HG03064 (cell line): ENCODE results near the gene EIF3C.
"Not testable (repeated sequence)": the region's sequence is repeated elsewhere in the genome, so short reads cannot be mapped to it uniquely, and the experiment has no call there.

Experiments
- ATAC-seq: cut with Tn5 transposase; IDR thresholded peaks from one replicate; pipeline ENCODE4 v1.9.1; 2021; ENCODE audit warnings: low read depth; ENCODE audit not compliant: unreplicated experiment

The EIF3C gene

DNA sequence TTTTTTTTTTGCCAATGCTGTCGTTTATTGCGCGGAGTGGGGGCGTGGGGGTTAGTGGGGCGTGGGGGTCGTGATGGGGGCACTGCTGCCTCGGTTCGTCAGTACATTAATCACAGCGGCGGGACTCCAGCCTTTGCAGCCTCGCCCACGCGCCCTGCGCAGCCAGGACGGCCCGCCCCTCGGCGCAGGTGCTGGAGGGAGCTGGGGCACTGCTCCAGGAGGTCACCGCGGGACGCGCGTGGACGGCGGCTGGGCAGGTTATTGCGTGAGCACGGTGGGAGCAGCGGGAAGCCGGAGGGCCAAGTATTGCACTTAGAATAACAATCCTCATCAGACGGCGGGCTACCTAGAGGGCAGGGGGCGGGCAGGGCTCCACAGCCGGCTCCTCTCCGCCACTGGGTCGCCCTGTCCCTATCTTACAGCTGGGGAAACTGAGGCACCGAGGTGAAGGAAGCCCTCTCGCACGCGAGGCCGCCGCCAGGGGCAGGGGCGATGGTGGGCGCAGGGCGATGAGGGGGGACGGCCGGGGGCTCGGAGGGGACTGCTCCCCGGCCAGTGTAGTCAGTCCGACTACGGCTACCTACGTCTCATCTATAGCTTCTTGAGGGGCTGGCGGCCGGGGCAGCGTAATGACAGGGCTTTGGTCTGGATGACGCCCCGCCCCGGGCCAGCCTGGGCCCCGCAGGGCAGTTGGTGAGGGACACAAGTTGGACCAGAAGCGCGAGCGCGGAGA, 35.5 kb downstream of the EIF3C start:
- not testable (repeated sequence) for ATAC-seq

- peak; percentile 96 for ATAC-seq
Measured at GRCh38 chr16:28749997-28750465, 38.8 kb downstream of the EIF3C start.

DNA sequence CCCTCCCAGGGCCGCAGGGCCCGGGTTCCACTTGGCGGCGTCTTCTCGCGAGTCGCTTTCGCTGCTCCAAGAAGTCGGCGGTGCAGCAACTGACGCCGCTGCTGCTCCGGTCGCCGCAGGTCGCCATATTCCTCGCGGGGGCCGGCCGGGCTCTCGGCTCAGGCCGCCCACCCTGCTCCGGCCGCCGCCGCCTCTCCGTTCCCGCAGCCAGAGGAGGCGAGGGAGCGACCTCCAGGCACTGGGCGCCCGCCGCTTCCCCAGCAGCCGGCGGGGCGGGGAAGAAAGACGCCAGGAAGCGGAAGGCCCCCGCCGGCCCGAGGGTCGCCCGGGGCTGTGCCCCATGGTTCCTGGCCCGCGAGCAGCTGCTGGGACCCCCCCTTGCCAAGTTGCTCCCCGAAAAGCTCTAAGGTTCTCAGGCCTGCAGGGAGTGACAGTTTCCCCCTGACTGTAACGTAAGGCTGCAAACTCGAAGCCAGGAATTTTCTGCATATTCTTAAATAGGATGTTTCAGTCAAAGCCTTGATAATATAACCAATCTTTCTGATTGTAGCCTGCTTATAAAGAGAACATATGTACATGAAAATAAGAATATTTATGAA, 39.3 kb downstream of the EIF3C start:
- peak; percentile 15 for ATAC-seq

DNA sequence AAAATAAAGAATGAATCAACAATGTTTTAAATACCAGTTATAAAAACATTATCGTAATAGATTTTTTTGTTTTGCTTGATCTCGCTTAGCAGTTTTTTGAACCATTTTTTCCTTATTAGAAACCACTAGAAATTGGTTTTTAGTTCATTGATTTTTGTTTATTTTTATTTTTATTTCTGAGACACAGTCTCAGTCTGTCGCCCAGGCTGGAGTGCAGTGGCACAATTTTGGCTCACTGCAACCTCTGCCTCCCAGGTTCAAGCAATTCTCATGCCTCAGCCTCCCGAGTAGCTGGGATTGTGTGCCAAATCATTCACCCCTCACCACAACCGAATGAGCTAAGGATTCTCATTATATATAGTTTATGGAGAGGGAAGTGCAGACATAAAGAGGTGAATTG, 40.2 kb downstream of the EIF3C start, which contains the start of gene NPIPB9:
Gene NPIPB9, plus strand, starts transcription at position 301 of the 400 bp plus-strand sequence.
- not testable (repeated sequence) for ATAC-seq

GRCh38 chr16:28781697-28782096, 70.4 kb downstream of the EIF3C start:
- ATAC-seq: not testable (repeated sequence)

GRCh38 chr16:28782357-28782756, 71.1 kb downstream of the EIF3C start:
- ATAC-seq: not testable (repeated sequence)
